HG03460 (cell line): Measurements from ENCODE around the gene NT5DC1.
"Not testable (repeated sequence)": the region's sequence is repeated elsewhere in the genome, so short reads cannot be mapped to it uniquely, and the experiment has no call there.

Experiments used
- ATAC-seq: cut with Tn5 transposase; IDR thresholded peaks from one replicate; pipeline ENCODE4 v1.9.1; 2021; ENCODE audit not compliant: unreplicated experiment

Gene NT5DC1

DNA sequence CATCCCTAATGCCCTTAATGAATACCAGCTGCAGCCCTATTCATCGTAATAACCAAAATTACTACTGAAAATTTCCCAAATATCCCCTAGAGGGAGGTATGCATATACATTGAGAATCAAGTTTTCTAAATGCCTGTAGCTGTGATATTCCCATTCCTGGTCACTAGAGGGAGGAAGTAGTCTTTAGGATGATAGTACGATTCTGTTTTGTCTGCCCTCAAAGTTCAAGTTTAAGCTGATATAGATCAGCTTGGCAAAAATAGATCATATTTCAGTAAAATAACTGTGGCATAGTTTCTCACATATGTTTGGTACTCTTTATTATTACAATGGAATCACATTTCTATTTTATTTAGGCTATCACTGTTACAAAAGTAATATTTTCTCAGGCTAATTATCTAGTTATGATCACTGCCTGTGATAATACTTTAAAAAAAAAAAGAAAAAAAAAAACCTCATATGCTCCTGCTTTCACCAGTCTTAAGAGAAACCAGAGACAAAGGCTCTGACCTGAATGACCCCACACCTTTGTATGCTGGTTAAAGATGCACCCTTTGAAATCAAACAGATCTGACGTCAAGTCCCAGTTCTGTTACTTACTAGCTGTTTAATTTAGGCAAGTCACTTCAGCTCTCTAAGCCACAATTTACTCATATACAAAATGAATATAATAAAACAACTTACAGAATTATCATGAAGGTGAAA is 168.1 kb downstream of the NT5DC1 start:
- peak; percentile 71 for ATAC-seq

- no peak for ATAC-seq
Observed at GRCh38 chr6:116271149-116271708, 170.6 kb downstream of the NT5DC1 start.

- ATAC-seq: no peak
Observed at GRCh38 chr6:116277124-116277523, 176.5 kb downstream of the NT5DC1 start.

GRCh38 chr6:116278481-116278829 is 177.8 kb downstream of the NT5DC1 start:
- ATAC-seq: no peak

DNA sequence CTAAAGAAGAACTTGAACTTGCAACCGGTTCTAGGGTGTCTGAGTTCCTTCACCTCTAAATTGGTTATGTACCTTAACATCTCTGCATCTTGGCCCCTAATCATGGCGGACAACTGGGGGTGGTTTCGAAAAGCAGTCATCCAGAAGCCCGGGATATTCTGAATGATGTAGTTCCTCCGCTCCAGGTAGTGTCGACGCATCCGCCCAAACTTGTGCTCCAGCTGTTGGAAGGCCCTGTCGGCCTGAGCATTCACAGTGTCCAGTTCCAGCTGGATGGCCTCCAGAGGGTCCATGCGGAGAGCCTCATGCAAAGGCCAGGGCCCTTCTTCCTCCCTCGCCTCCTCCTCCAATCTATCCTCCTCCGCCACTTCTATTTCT is 178.2 kb downstream of the NT5DC1 start:
- ATAC-seq: no peak

DNA sequence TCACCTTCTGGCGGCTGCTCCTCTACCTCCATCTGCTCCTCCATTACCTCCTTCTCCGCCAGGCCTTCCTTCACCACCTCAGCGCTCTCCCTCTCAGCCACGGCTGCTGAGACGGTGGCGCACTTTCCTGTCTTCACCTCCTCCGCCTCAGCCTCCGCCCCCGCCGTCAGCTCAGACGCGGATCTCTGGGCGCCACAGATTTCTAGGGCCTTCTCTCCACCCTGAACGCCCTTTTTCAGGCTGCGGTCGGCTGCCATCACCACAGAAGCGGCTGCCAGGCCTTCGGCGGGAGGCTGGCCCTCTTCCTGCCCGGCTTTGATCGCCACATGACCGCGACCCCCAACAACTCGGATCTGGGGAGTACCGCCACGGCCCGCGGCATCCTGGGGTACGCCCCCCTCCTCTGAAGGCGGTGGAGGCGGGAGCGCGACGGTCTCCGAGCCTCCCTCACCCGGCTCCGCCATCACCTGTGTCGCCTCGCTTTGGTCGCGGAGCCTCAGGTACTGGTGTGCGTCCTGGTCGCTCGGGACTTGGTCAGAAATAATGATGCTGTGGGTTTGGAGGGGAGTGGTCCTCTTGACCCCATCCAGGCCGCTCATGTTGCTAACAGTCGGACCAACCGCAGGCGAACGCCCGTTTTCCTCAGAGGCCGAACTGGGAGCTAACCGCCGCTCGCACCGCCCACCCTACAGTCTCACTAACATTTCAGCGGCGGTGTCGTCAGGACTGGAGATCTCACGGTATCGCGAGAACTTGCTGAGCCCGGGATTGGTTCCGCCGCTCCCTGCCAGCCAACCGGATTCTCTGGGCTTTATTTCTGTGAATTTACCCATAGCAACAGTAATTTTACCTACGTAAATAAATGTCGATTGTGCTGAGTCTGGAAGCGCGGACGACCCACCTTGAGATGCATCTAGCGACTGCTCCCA is 178.8 kb downstream of the NT5DC1 start, which contains the start of gene TSPYL1:
Gene TSPYL1, minus strand, starts transcription at position 699 of the 929 bp plus-strand sequence. Its CDS starts 100 bp downstream, at position 599.
- peak; percentile 97 for ATAC-seq

- no peak for ATAC-seq
Observed at GRCh38 chr6:116280161-116280932, 179.7 kb downstream of the NT5DC1 start.

DNA sequence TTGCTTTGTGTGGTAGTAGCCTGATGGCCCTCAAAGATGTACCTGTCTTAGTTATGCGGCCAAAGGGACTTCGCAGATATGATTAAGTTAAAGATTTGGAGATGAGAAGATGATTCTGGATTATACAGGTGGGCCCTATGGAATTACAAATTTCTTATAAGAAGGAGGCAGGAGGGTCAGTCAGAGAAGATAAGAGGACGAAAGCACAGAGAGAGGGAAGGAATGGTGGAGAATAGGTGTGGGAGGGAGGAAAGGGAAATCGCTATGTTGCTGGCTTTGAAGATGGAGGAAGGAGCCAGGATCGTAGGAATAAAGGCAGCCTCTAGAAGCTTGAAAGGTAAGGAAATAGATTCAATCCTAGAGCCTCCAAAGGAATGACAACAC is 180.3 kb downstream of the NT5DC1 start:
- no peak for ATAC-seq

GRCh38 chr6:116282698-116283097 is 182.0 kb downstream of the NT5DC1 start:
- no peak for ATAC-seq

GRCh38 chr6:116283191-116283590 is 182.5 kb downstream of the NT5DC1 start:
- no peak for ATAC-seq

- ATAC-seq: not testable (repeated sequence)
Observed at GRCh38 chr6:116284984-116285383, 184.3 kb downstream of the NT5DC1 start.

GRCh38 chr6:116286773-116287358 is 186.2 kb downstream of the NT5DC1 start:
- no peak for ATAC-seq

DNA sequence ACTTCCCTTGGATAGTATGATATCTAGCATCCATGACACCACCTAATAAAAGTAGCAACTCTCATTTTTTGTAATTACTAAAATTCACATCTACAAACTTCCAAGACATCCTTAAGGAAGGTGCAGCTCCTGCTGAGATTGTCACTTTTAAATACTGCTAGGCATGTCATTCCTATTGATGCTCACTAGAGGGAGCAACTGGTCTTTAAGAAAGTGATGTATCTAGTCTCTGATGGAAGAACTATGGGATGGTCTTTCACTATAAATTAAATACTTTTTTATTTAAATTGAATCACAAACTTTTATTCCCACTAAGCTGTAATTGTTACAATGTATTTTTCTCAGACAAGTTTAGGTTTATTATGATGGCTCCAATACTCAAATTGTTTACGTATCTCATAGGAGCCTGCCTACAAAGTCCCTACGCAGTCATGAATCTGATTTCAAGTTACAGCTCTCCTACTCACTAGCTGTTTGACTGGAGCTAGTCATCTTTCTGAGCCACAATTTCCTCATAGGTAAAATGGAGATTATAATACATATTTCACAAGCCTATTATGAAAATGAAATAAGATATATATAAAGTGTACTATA is 187.1 kb downstream of the NT5DC1 start:
- no peak for ATAC-seq

DNA sequence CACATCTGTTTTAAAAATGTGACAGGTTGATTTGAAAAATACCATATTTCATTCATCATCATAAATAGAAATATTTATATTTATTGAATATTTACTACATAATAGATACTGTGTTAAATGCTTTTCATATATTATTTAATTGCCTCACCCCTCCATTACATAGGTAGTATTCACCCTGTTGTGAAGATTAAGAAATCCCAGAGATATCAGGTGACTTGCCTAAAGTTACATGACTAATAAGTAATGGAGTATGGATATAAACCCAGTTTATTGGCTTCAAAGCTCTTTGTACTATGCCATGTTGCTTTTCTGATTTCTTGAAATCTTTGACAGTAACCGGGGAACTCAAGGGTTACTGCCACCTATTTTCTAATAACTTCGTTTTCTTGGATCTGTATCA is 189.2 kb downstream of the NT5DC1 start:
- no peak for ATAC-seq

DNA sequence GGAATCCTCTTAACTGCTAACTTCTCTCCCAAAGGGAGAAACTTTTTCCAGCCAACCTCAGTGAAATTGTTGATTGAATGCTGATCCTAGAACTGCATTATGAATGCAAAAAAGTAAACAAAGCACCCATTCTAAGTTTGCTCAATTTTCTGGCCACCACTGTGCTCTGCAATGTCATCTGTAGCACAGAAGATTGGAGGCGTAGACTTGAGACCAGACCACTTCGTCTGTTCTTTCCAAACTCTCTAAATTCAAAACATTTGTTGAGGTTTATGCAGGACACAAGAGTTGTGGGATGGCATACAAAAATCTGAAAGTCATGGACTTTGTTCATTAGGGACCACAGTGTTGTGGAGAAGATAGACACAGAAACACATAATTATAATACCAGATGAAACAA is 190.1 kb downstream of the NT5DC1 start:
- ATAC-seq: no peak

- no peak for ATAC-seq
Observed at GRCh38 chr6:116291701-116292396, 191.2 kb downstream of the NT5DC1 start.

GRCh38 chr6:116292553-116292952 is 191.9 kb downstream of the NT5DC1 start:
- no peak for ATAC-seq

DNA sequence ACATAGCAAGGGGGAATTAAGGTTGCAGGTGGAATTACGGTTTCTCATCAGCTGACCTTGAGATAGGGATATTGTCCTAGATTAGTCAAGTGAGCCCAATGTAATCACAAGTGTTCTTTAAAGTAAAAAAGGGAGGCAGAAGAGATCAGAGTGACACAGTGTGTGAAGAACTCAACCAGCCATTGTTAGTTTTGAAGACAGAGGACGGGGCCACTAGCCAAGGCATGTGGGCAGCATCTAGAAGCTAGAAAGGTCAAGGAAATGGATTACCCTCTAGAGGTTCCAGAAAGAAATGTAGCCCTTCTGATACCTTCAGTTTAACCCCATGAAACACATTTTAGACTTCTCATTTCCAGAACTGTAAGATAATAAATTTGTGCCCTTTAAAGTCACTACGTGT is 197.6 kb downstream of the NT5DC1 start:
- ATAC-seq: no peak

DNA sequence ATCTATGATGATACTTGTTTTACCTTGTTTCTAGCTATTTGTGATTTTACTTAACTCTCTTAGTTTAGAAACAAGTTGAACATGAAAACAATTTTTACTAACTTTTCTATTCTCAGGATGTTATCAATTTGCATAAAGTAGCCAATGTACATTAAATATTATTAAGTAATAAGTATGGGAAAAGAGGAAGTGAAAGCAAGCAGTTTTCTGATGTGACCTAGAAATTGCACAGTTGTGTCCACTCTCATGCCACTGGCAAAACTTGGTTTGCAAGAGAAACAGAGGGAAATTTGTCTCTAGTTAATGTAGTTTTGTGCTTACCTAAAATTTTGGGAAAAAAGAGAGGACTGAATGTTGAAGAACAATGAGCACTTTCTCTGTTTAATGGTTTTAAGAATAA is 198.3 kb downstream of the NT5DC1 start:
- peak; percentile 81 for ATAC-seq
